GM18526 (cell line): ENCODE data around the gene SMAD3.

Source experiments
- POLR2A ChIP-seq: IDR thresholded peaks from 3 replicates; pipeline ENCODE4 v1.6.1; 2011; ENCODE audit not compliant: insufficient read length; ENCODE audit errors: extremely low read depth

Gene SMAD3

DNA sequence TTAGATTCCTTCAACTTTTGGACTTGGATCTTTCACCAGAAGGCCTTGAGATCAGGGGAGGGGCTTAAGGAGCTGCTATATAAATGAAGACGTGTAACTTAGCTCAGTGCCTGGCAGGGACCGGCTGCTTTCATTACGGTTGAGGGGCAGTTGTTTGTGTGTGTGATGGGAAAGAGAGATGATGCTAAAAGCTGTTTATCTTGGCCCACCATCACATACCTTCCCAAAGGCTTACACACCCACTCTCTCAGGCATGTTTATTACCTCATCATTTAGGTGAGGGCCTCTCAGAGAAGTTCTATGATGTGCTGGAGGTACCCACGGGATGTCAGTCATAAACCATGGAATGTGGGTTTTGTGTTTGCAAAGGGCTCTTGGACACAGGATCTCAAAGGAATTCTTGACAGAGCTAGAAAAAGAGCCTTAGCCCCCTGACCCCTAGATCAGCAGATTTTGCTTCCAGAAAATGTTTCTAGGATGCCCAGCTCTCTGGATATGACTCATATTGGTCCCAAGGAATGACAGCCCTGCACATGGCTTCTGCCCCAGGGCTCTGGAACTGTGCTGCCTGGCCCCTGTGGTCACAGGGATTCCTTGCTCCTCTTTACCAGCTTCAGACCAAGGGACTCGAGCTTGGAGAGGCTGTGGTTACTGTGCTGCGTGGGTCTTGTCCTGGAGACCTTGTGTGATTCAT, 15.9 kb upstream of the SMAD3 start:
- TF ChIP-seq POLR2A: no peak

GRCh38 chr15:67050062-67050461, 15.3 kb upstream of the SMAD3 start:
- TF ChIP-seq POLR2A: no peak

- TF ChIP-seq POLR2A: no peak
Observed at GRCh38 chr15:67050522-67051087, 14.8 kb upstream of the SMAD3 start.

DNA sequence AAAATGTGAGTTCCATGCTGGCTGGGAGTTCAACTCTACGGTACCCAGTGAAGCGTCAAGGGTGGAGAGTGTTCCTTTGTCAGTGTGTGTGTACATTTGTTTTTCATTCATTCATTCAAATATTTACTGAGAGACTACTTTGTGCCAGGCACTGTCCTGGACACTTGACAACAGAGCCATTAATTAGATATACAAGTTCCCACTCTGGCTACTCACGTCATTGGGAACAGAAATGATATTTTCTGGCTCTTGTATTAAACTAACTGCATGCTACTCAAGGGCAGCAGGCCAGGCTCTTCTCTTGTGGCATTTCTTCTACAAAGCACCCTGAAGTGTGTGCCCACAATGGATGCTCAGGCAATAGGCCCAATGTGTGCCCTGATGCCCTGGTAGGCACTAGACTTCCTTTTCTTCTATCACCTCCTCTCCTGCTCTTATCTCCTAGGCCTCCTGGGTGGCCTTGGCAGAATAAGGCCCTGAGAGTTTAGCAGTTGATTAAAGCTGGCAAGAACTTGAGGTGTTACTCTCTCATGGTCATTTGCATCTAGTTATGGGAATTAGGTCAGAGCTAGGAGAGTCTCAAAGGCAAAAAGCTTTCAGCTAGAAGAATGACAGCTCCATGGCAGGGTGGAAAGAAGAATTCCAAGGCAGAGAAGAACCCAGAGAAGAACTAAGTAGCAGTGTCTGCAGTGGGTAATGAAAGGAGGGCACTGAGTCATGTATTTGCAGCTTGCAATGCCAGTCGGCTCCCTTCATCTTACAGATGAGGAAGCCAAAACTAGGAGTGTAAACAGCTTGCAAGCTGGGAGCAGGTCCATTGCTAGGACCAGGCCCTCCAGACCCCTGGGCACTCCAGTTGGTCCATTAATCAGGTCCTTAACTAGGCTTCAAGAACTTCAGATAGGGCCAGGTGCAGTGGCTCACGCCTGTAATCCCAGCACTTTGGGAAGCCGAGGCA, 14.0 kb upstream of the SMAD3 start:
- no peak for TF ChIP-seq POLR2A

DNA sequence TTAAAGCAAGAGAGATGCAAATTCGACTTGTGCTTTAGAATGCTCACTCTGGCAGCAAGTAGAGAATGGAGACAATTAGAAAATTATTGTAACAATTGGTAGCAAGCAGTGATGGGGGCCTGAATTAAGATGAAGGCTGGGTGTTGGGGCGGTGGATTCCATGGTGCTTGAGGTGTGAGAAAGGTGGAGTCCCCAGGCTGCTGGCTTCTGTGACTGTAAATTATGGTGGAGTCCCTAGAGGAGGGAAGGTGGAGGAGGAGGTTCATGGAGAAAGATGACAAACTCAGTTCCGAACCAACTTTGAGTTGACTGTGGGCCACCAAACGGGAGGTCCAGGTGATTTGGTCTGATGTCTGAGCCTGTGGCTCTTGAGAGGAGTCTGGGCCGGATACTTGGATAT, 10.7 kb upstream of the SMAD3 start:
- no peak for TF ChIP-seq POLR2A

DNA sequence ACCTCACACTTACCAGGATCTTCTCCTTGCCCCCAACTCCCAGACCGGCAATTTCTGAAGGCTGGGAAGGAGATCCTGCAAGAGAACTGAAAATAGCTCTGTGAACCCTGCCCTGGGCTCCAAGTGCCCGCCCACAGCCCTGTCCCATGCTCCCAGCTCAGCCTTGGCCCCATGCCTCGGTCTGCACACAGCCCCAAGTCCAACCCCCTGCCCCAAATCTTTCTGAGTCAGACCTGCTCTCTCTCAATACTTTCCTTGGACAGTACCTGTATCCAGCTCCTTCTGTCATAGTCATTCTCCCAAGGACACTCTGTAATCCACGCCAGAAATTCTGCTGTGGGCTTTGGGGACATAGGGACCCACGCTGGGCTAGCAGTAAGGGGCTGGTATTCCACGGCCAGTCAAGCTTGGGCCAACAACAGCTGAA, 6.3 kb upstream of the SMAD3 start:
- TF ChIP-seq POLR2A: no peak

GRCh38 chr15:67061811-67062368, 3.5 kb upstream of the SMAD3 start:
- TF ChIP-seq POLR2A: no peak

GRCh38 chr15:67062369-67062985, 2.9 kb upstream of the SMAD3 start:
- no peak for TF ChIP-seq POLR2A

- no peak for TF ChIP-seq POLR2A
Observed at GRCh38 chr15:67063689-67064606, 1.5 kb upstream of the SMAD3 start.

- TF ChIP-seq POLR2A: no peak
Observed at GRCh38 chr15:67064607-67065530, 533 bp upstream of the SMAD3 start.

DNA sequence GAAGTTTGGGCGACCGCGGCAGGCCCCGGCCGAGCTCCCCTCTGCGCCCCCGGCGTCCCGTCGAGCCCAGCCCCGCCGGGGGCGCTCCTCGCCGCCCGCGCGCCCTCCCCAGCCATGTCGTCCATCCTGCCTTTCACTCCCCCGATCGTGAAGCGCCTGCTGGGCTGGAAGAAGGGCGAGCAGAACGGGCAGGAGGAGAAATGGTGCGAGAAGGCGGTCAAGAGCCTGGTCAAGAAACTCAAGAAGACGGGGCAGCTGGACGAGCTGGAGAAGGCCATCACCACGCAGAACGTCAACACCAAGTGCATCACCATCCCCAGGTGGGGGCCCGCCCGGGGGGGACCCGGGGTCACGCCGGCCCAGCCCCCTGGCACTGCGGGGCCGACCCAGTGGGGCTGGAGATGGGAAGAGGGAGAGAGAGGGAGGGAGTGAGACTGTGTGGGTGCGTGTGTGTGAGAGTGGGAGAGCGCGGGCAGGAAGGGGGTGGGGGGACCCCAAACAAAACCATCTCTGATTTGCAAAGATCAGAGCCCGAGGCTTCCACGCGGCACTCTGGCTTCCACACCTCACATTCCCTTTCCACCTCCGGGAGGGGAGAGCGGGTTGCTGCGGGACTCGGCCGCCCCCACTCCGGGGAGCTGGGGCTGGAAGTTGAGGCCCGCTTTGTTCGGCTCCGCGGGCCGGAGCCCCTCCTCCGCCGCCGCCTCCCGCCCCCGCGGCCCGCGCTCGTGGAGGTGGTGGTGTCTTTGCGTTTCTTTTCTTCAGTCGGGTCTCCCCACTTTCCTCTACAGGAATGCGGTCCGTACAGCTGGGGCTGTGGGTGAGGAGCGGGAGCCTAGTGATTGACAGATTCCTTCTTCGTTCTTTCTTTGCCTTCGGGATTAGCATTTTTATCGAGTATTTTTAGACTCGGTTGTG, 898 bp downstream of the SMAD3 start:
- TF ChIP-seq POLR2A: peak; percentile 9
